SK-N-DZ (cell line): ENCODE results near the gene KRT7.
A peak's percentile ranks its signal among the peaks of the same experiment; 100 is the strongest.
"Not testable (repeated sequence)": the region's sequence is repeated elsewhere in the genome, so short reads cannot be mapped to it uniquely, and the experiment has no call there.

Experiments
- DNase-seq: peaks from one replicate; pipeline ENCODE4 v3.0.0-alpha.2; 2015; ENCODE audit warnings: low spot score

Gene KRT7

DNA sequence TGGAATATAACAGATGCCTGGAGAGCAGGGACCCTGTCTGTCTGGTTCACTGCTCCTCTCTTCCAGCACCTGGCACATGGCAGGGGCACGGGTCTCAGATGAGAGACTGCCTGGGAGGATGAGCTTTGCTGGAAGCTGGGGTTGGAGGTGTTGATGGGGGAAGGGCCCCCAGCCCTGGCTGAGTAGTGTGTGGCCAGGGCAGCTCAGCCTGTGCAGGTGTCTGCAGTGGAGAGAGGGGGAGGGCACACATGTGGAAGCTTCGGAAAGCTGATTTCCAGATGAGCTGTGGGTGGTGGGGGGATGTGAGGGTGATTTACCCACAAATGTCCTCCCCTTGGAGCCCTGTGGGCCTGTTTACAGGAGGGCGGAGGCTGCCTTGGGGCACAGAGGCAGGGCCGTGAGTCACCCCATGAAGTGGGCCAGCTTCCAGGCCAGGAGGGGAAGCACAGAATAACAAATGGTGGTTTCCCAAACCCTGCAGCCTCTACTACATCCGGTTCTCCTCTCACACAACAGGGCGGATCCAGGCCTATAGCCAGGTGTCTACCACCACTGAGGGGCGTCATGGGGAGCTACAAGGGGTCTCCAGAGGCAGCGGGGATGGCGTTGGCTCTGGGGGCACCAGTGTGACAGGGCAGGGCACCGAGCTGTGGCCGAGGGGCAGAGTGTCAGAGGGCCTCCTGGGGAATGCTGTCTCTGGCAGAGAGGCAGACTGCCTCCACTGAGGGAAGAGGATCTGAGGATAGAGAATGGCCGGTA, 11.0 kb downstream of the KRT7 start:
- peak; percentile 15 for DNase-seq

DNA sequence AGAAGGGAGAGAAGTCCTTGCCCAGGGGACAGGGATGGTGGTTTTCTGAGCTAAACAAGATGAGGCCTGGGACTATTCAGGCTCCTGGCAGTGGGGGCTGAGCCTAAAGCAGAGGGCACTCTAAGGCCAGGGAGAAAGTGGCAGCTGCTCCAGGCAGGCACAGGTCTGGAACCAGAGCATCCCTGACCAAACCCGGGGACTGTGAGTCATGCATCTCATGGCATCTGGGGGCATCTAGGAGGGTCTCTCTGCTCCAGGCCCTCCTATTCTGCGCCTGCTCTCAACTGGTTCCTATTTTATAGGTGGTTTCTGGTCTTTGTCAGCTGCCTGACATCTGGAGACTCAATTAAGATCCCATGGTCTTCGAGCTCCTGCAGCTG, 11.6 kb downstream of the KRT7 start:
- peak; percentile 74 for DNase-seq

DNA sequence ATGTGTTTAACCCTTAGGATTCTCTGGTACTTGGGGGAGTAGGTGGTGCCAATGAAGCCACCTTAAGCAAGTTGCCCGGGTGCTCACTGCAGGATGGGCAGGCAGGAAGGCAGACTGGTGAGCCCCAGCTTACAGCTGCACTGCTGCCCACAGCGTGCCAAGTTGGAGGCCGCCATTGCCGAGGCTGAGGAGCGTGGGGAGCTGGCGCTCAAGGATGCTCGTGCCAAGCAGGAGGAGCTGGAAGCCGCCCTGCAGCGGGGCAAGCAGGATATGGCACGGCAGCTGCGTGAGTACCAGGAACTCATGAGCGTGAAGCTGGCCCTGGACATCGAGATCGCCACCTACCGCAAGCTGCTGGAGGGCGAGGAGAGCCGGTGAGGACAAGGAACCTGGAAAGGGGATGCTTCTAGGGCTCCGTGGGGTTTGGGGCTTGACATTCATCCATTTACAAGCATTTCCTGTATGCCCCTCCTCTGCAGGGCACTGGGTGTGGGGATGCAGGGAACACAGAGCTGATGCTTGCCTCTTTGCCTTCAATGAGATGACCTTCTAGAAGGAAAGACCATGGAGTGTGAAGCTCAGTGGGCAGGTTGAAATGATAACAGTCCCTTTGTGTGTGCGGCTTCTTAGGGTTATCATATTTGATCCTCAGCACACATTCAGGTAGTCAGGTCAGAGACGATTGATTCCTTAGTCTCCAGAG, 12.4 kb downstream of the KRT7 start:
- DNase-seq = no peak

DNA sequence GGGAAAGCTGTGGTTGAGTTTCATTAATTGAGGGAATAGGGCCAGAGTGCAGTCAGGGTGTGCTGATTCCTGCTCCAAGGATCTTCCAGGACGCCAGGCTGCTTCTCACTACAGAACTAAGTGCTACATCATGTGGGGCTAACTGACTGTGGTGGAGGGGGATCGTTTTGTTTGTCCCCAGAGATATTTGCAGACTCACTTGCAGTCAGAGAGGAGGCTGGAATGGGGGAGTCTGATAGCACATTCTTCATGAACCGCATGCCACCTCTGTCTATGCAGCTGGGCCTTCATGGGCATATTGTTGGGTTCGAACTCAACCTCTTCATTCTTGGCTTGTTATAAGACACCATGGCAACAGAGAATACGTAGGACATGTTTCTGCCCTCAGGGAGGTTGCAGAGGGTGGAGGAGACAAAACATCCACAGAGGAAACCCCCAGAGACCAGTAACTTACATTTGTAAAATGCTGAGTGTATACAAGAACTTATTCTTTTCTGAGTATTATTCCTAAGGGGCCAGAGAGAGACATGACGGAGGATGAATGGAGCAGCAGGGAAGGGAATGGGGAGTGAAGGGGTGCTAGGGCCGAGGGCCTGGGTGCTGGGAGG, 13.0 kb downstream of the KRT7 start:
- DNase-seq = no peak

DNA sequence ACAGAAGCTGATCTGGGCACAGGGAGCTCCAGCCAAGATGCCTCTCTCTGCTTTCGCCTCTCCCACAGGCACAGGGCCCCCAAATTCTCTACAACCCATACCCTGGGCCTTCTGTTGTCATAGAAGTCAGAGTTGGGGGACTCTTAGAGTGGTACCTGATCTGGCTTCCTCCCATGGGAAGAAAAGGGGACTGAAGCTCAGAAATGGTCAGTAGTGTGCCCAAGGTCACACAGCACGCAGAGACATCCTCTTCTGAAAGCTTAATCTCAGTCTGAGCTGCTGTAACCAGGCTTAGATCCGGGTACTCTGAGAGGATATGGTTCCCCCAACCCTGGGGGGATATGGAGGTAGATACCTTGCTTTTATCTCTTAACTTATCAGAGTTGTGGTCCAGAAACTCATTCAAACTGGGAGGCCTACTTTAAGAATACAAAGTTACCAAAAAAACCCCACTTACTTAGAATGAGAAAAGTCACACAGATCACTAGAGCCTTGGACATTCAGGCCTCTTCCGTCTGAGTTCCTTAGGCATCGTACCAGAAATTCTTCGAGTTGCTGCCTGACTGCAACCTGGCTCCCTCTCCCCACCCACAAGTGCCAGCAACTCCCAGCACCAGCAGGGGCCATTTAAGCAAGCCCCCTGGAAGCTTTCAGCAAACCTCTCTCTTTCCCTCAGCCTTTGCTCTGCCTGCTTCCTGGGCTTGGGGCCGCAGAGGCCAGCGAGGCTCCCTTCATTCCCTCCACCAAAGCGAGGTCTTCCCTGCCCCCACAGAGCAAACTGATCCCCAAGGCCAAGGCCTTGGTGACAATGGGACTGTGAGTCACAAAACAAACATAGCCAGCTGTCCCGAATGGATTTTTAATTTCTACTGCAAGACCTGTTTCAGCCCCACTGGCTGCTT, 13.9 kb downstream of the KRT7 start:
- DNase-seq = no peak

DNA sequence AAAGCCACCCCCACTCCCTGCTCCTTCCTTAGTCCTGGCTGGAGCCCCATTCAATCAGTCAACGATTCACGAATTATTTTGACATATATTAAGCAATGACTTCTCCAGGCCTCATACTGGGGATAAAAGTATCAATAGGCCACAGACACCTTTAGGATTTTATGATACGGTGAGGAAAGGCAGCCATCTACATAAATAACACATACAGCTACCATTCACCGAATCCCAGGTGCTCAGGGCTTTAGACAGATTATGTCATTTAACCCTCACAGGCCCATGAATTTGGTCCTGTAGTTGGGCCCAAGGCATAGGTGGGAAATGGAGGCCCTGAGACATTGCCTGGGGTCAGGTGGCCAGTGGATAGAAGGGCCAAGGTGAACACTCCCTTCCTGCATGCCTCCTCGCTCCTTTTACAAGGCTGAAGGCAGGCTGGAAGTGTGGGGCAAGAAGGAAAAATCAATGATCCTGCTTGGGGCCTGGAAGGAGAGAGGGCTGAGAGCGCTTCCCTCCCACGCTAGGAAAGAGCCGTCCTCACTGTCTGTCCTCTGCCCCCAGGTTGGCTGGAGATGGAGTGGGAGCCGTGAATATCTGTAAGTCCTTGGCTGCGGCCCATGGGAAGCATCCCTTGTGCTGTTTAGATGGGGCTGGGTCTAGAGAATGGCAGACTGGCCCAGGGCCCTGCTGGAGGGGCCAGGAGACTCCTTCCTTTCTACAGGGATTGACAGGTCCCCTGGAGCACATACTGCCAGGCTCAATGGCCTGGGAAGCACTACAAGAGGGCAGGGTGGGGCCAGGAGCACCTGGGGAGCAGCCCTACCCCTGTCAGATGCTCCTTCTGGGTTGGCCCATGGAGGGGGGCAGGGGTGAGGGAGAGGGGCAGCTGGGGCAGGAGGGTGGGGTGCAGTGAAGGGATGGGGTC, 14.8 kb downstream of the KRT7 start:
- no peak for DNase-seq

DNA sequence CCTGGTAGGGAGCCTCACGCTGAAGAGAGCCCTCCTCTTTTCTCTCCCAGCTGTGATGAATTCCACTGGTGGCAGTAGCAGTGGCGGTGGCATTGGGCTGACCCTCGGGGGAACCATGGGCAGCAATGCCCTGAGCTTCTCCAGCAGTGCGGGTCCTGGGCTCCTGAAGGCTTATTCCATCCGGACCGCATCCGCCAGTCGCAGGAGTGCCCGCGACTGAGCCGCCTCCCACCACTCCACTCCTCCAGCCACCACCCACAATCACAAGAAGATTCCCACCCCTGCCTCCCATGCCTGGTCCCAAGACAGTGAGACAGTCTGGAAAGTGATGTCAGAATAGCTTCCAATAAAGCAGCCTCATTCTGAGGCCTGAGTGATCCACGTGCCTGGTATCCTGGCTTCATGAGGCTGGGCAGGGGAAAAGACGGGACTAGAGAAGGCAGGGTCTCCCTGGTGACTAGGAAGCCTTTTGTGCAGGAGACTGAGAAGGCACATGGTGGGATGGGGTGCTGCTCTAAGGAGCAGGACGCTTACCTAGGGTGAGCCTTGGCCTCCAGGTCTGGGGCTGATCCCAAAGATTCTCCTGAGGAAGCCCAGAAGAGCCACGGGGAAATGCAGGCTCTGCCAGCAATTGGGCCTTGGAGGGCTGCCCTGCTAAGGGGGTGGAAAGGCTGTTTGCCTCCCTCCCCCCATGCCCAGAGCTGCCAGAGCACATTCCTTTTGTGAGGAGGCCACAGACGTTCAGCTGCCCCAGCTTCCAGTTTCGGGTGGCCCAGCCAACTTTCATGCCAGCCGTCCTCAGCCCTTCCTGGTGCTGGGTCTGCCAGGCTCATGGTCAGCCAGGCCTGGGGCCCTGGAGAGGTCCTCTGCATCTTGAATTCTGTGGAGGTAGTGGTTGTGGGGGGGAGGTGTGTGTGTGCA, 15.8 kb downstream of the KRT7 start:
- no peak for DNase-seq

DNA sequence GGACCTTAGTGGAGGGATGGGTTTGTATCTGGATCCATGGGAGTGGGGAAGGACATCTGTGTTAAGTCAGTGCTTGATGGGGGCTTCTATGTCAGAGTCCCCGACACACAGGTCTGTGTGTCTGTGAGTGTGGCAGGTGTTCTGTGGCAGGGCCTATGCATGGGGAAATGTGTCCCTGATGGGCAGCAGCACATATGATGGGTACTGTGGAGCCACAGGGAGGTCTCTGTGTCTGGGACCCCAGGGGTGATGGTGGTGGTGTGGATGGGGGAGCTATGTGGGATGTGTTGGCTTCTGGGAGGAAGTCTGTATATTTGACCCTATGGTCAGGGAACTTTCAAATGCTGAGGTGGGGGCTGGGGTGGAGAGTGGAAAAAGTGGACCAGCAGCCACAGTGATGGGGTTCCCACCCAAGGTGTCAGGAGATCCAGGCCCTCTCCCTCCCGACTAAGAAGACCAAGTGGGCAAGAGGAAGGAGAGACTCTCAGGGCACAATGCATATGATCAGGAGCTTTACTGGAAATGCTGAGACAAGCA, 16.5 kb downstream of the KRT7 start:
- no peak for DNase-seq

DNA sequence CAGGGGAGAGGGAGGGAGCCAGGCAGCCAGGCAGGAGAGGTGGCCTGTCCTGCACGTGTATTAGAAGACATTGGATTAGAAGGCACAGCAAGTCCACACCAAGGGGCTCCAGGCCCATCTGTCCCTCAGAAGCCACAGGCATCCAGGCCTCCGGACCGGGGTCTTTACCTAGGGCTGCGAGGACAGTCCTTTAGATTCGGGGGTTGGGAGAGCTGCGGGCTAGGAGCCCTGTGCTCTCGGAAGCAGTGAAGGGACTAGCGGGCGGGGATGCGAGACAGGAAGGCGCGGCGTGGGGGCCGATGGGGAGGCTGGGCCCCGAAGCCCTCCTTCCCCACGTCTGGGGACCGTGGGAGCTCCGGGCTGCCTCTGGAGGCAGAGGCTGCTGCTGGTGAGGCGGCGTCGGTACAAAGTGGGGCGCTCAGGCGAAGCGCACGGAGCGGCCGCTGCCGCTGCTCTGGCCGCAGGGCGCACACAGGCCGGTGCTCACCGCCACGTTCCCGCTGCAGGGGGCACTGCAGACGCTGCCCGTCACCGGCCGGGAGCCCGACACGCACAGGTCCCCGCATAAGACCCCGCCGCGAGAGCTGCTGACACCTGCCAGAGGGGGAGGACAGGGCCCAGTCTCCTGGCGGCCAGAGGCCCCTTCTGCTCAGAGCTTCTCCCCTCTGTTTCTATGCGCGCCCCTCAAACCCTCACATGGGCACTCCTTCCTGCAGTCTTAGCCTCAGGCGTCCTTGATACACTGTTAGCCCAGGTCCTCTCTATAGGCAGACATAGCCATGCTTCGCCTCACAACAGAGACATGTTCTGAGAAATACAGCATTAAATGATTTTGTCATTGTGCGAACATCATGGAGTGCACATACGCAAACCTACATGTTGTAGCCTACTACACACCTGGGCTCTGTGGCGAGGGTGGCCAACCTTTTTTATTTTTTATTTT, 17.3 kb downstream of the KRT7 start:
- DNase-seq = no peak

DNA sequence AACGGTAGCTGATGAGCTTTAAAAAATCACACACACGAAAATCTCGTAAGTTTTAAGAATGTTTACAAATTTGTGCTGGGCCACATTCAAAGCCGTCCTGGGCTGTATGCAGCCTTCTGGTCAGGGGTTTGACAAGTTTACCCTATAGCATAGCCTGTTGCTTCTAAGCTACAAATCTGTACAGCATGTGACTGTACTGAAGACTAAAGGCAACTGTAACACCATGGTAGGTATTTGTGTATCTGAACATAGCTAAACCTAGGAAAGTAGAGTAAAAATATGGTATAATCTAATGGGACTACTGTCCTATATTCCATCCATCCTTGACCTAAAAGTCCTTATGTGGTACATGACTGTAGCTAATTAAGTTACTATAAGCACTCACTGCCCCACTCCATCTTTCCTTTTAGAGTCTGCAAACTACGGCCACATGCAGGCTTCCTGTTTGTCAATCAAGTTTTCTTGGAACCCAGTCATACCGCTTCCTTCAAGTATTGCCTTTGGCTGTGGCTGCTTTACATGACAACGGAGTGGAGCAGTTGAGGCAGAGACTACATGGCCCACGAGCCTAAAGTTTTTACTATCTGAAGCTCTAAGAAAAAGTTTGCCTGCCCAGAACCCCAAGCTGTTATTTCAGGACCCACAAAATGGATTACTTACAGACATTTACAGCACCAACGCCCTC, 18.5 kb downstream of the KRT7 start:
- DNase-seq = no peak

DNA sequence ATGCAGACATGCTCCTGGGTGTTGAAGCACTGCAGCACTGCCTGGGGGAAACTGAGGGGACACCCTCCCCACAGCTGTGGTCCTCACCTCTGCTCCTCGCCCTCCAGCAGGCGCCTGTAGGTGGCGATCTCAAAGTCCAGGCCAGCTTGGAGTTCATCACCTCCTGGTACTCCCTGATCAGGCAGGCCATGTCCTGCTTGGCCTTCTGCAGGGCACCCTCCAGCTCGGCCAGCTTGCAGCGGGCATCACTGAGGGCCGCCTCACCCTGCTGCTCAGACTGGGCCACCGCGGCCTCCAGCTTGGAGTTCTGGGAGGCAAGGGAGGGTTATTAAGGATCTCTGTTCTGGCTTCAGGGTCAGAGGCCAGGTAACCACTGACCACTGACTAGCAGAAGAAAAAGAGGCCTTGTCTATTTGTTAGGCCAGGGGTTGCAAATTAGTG, 19.2 kb downstream of the KRT7 start:
- not testable (repeated sequence) for DNase-seq

DNA sequence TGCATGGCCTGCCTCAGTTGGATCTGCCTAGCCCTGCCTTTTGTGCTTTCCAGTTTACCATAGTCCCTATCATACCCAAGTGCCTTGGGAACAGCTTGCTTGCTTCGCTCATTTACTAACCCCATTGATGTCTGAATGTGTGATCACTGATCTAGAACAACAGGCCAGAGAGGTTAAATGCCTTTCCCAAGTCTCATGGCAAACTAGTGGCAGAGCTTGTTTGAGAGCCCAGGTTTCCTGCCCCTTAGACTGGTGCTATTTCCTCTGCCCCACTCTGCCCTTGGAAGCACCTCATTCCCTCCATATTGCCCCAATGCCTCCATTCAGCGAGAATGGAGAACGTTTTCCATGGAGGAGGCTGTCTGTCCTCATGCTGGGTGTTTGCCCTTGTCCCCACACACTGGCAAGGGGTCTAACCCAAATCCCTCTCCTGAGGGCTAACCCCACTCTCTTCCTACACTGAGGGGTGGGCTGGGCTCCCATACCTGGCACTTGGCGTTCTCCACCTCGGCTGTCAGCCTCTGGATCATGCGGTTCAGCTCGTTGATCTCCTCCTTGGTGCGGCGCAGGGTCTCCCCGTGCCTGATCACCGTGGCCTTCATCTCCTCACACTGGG, 19.8 kb downstream of the KRT7 start:
- DNase-seq = no peak

DNA sequence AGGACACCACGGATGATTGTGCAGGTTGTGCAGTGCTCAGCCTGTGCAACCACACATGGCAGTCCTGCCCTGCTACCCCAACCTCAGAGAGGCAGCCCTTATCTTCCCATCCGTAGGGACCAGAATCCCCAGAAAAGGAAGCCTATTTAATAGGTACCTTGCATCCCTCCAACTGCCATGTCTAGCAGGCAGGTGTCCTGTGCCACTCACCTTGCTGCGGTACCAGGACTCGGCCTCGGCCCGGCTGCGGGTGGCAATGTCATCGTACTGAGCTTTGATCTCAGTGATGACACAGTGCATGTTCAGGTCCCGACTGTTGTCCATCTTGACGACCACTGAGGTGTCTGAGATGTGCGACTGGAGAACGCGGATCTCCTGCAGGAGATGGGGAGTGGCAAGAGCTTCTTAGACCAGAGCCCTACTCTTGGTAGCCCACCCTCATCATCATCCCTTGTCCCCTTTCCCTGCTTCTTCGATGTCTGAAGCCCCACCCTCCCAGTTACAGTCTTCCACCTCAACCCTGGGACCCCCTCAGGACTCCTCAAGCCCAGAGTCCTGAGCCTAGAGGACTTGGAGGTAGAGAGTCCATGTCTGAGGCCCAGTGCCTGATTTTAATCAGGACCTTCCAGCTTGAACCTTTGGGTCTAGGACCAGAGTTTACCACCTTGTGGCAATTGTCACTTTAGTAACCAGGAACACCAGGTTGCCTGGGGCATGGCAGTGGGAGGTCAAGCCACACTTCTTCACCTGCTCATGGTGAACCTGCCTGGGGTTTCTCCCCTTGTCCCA, 20.5 kb downstream of the KRT7 start:
- DNase-seq = no peak

DNA sequence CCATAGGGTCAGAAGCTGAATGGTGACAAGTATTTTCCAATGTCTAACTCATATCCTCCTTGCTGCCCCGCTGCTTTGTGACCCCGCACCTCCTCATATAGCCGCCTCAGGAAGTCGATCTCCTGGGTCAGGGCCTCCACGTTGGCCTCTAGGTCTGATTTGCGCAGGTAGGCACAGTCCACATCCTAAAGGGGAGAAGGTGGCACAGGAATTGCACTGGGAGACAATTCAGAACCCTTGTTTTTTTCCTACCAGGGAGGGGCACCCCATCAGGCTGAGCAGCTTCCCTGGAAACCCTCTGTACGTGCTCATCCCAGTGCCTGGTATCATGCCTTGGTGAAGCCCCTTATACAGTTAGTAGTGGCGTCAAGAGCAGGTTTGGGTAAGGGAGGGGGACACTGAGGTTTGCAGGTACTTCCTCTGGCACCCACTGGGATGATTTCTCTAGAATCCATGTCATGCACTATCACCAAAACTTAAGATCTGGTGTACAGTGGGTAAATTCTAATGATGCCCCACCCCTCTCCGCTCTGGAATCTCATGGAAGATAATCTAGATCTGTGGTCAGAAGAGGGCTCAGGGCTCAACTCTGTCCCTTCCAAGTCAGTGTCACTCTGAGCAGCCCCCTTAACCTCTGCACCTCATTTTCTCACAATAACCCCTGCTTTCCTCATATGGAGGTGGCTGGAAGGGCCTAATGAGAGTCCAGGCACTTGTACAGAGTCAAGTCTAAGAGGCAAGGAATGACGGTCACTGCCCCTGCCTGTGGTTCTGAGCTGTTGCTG, 21.3 kb downstream of the KRT7 start:
- no peak for DNase-seq

DNA sequence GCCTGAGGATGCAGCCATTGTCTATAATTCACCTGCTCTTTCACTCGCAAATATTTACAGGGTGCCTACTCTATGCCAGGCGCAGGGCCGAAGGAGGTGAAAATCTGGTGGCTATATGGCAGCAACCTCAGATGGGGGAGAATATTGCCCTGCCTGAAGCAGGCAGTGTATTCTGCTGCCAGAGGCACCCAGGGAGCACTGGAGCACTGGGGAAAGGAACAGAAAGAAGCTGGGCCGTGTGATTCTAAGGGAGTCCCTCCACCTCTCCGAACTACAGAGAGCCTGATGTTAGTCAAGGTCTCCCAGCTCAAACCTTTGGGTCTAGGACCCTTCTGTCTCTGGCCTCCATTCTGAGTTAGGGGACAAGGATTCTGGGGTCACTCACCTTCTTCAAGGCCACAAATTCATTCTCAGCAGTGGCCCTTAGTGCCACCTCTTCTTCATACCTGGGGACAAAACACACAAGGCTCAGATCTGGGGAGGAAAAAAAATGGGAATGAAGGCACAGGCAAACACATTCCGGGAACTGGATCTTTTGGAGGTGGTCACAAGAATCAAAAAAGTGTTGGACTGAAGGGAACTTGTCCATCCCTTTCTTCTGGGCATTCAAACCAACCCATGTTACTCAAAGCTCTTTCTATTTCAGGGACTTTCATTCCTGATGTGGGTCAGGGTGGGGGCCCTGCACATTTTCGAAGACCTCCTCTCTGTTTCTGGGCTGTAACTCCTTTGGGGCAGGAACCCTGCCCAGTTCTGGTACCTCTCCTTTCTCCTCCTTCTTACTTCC, 22.1 kb downstream of the KRT7 start:
- no peak for DNase-seq
